NB4 (cell line): ENCODE results near the gene FRMD5.

Experiments used
- DNase-seq: peaks from one replicate; pipeline ENCODE4 v3.0.0; 2010; ENCODE audit warnings: low read depth
- H3K4me3 ChIP-seq: one replicate; pipeline ENCODE4 v1.5.1; 2011; ENCODE audit warnings: mild to moderate bottlenecking, low read depth, low read length, moderate library complexity
- MYC ChIP-seq: IDR thresholded peaks from 2 replicates; pipeline ENCODE4 v1.6.1; 2011; ENCODE audit warnings: low read depth, low read length
- POLR2A ChIP-seq: IDR thresholded peaks from 2 replicates; pipeline ENCODE4 v1.6.1; 2011; ENCODE audit warnings: mild to moderate bottlenecking; ENCODE audit not compliant: insufficient read length; ENCODE audit errors: extremely low read depth
- TF ChIP-seq, protein P1 (sequence below): IDR thresholded peaks from one replicate; pipeline ENCODE4 v1.5.1; 2012; ENCODE audit warnings: low read depth, low read length
- TF ChIP-seq, protein P2 (sequence below): IDR thresholded peaks from 2 replicates; pipeline ENCODE4 v1.6.1; 2011; ENCODE audit warnings: low read depth, low read length

FRMD5 gene

DNA sequence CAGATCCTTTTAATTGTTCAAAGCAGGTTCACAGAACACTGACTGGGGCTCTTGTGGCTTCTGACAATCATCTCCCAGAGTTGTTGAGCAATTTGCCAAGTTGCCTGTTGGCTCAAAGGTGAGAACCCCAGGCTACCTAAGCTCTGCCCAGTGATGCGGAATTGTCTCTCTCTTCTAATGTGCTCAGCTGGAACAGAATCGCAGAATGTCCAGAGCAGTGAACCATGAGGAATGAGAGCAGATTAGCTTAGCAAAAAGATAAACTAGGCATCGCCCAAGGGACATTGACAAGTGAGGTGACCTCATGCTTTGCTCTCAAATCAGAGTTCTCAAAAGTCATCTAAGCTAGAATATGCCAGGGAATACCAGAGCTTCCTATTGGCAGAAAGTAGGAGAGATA is 220.2 kb downstream of the FRMD5 start:
- DNase-seq: no peak
- no peak for TF ChIP-seq MYC
- TF ChIP-seq, protein P1, sequence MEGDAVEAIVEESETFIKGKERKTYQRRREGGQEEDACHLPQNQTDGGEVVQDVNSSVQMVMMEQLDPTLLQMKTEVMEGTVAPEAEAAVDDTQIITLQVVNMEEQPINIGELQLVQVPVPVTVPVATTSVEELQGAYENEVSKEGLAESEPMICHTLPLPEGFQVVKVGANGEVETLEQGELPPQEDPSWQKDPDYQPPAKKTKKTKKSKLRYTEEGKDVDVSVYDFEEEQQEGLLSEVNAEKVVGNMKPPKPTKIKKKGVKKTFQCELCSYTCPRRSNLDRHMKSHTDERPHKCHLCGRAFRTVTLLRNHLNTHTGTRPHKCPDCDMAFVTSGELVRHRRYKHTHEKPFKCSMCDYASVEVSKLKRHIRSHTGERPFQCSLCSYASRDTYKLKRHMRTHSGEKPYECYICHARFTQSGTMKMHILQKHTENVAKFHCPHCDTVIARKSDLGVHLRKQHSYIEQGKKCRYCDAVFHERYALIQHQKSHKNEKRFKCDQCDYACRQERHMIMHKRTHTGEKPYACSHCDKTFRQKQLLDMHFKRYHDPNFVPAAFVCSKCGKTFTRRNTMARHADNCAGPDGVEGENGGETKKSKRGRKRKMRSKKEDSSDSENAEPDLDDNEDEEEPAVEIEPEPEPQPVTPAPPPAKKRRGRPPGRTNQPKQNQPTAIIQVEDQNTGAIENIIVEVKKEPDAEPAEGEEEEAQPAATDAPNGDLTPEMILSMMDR: no peak
- TF ChIP-seq, protein P2, sequence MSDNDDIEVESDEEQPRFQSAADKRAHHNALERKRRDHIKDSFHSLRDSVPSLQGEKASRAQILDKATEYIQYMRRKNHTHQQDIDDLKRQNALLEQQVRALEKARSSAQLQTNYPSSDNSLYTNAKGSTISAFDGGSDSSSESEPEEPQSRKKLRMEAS: no peak
- TF ChIP-seq POLR2A: no peak
- H3K4me3 ChIP-seq: no peak overlapping the region

DNA sequence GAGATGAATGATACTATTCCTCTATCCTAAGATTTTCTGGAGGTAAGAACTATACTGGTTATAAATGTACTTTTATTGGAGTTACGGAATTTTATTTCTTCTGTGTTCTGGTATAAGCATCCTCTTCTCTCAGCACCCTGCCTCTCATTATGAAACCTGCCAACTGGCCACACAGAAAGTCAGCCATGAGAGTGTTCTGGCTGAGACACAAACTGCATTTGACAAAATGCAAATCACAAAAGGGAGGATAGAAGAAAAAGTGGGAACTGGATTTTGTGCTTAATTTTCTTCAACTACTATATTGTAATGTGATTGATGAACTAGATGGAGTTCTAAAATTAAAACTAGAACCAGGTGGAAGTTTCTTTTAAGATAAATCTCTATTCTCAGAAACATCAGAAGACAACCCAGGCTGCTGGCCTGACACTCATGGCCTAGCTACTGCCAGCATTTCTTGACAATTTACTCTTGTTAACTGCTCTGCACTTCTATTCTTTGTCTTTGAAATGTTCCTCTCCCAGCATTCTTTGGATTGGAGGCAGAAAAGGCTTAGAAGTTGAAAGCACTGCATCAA is 225.2 kb downstream of the FRMD5 start:
- H3K4me3 ChIP-seq: no peak overlapping the region
- TF ChIP-seq, protein P1: no peak
- TF ChIP-seq, protein P2: no peak
- TF ChIP-seq MYC (no peak), POLR2A (no peak)
- no peak for DNase-seq

DNA sequence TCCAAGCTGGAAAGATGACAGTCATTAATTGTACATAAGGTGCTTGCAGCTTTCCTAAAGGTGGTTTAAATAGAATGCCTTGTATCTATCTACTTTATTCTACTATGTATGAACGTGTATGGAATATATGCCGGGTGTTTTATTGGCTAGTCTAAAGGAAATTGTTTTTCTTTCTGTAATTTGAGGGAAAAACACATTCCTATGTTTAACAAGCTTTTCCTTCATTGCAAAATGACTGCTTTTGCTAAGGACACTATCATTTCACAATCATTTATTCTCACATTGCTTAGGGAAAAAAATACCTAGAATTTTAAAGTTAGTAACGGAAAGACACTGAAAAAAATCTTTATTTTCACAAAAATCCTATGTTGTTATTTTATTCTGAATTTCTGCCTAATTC is 226.5 kb downstream of the FRMD5 start:
- no peak overlapping the region for H3K4me3 ChIP-seq
- DNase-seq: no peak
- TF ChIP-seq, protein P2: no peak
- TF ChIP-seq POLR2A: no peak
- TF ChIP-seq, protein P1: no peak
- TF ChIP-seq MYC: no peak

DNA sequence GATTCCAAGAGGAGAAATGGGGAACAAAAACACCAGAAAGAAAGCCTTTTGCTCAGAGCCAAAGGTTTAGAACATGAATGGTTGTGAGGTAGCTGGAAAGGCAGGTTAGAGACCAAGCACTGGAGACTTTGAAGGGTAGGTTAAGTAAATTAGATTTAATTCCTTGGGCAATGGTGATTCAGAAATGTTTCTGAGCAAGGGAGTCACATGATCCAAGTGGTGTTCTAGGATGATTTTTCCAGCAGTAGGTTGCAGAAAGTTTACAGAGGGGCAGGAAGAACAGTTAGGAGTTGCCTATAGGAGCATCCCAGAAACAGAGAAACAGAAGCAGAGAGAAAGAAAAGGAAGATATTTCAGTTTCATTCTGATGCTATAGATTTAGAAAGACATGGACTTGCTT is 228.4 kb downstream of the FRMD5 start:
- no peak for DNase-seq
- TF ChIP-seq, protein P2: no peak
- no peak for TF ChIP-seq POLR2A
- TF ChIP-seq, protein P1: no peak
- no peak overlapping the region for H3K4me3 ChIP-seq

DNA sequence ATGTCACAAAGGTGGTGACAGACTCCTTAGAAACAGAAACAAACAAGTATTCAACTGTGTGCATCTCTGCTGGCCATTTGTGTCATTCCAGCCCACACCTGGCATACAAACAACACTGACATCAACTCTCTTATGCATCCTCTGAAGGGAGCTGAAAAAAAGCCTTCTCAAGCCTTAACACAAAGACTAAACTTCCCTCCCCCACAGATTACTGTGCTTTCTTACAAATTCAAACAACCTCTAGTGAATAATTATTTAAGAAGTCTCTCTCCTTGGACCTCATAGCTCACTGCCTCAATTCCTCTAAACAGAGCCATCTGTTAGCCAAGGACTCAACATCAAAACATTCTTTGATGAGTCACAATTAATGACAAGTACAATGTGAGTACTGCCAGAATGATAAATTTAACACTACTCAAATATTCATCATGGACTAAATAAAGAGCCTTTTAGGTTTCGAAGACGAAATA is 236.2 kb downstream of the FRMD5 start:
- TF ChIP-seq MYC (no peak), POLR2A (no peak)
- TF ChIP-seq, protein P1: no peak
- DNase-seq: no peak
- H3K4me3 ChIP-seq: no peak overlapping the region

DNA sequence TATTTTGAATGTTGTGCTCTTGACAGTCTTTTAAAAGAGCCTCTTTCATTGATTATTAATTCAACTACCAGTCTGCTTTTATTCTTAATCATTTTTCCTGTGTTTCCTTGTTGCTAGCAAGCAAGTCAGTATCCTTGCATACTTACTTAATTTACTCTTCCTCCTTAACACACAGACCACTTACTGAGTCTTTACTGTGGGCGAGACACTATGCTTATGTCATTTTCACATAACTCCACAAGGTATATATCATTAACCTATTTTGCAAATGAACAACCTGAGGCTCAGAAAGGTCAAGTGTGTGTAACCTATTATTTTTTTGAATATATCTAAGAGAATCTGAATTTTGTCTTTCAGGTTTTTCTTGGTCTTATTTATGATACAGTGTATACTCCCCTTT is 237.3 kb downstream of the FRMD5 start:
- no peak for DNase-seq
- TF ChIP-seq, protein P2: no peak
- no peak for TF ChIP-seq MYC
- TF ChIP-seq, protein P1: no peak
- TF ChIP-seq POLR2A: no peak
- H3K4me3 ChIP-seq: no peak overlapping the region
